HG03342 (cell line): Measurements from ENCODE around the gene ZNF467.

Experiments used
- ATAC-seq: cut with Tn5 transposase; IDR thresholded peaks from one replicate; pipeline ENCODE4 v1.9.1; 2021; ENCODE audit warnings: mild to moderate bottlenecking, moderate library complexity; ENCODE audit not compliant: unreplicated experiment

ZNF467 gene

GRCh38 chr7:149808311-149808710 lies 34.9 kb upstream of the ZNF467 start:
- no peak for ATAC-seq

GRCh38 chr7:149806726-149807125 lies 33.3 kb upstream of the ZNF467 start:
- no peak for ATAC-seq

- ATAC-seq, result no peak
Measured at GRCh38 chr7:149804106-149804505, 30.7 kb upstream of the ZNF467 start.

GRCh38 chr7:149803551-149804074 lies 30.2 kb upstream of the ZNF467 start:
- no peak for ATAC-seq

- no peak for ATAC-seq
Measured at GRCh38 chr7:149802966-149803365, 29.6 kb upstream of the ZNF467 start.

- ATAC-seq, result no peak
Measured at GRCh38 chr7:149801816-149802215, 28.4 kb upstream of the ZNF467 start.

- no peak for ATAC-seq
Measured at GRCh38 chr7:149801002-149801566, 27.7 kb upstream of the ZNF467 start.

- no peak for ATAC-seq
Measured at GRCh38 chr7:149800169-149800555, 26.8 kb upstream of the ZNF467 start.

- ATAC-seq, result no peak
Measured at GRCh38 chr7:149799397-149800168, 26.2 kb upstream of the ZNF467 start.

GRCh38 chr7:149797771-149798170 lies 24.4 kb upstream of the ZNF467 start:
- ATAC-seq, result no peak

GRCh38 chr7:149796287-149796860 lies 23.0 kb upstream of the ZNF467 start:
- ATAC-seq, result no peak

- ATAC-seq, result no peak
Measured at GRCh38 chr7:149795126-149795525, 21.7 kb upstream of the ZNF467 start.

GRCh38 chr7:149794661-149795060 lies 21.3 kb upstream of the ZNF467 start:
- no peak for ATAC-seq

GRCh38 chr7:149793261-149793660 lies 19.9 kb upstream of the ZNF467 start:
- no peak for ATAC-seq

- ATAC-seq, result no peak
Measured at GRCh38 chr7:149792220-149792595, 18.8 kb upstream of the ZNF467 start.

GRCh38 chr7:149791411-149792219 lies 18.2 kb upstream of the ZNF467 start:
- ATAC-seq, result no peak

- no peak for ATAC-seq
Measured at GRCh38 chr7:149790754-149791360, 17.5 kb upstream of the ZNF467 start.

GRCh38 chr7:149790146-149790548 lies 16.8 kb upstream of the ZNF467 start:
- ATAC-seq, result peak; percentile 52

GRCh38 chr7:149789101-149789500 lies 15.7 kb upstream of the ZNF467 start:
- no peak for ATAC-seq

GRCh38 chr7:149788300-149788851 lies 15.0 kb upstream of the ZNF467 start:
- ATAC-seq, result no peak
